Activated T-helper 1 cell treated with anti-CD3 and anti-CD28 coated beads, Interleukin-12 subunit alpha, Interleukin-12 subunit beta, Interleukin-2, Interleukin-4 antibody, amounts not matched to agents 30 ng/mL and 10 ng/mL and 1 ng/mL, durations not matched to agents 14 hours and 24 hours and 36 hours (primary cell): ENCODE data around the gene PNPLA2. TPM values are rescaled to one million over a fixed set of nuclear protein-coding genes. Genes with fewer than 3 reads are reported as not detected.

Experiments used
- DNase-seq: peaks from one replicate; pipeline ENCODE4 v3.0.0; 2021; ENCODE audit warnings: low spot score
- H3K27ac Mint-ChIP-seq: one replicate; pipeline ENCODE4 v1.8.0; 2021; ENCODE audit warnings: mild to moderate bottlenecking, mixed read lengths
- H3K27me3 Mint-ChIP-seq: one replicate; pipeline ENCODE4 v1.8.0; 2022; ENCODE audit warnings: mild to moderate bottlenecking, moderate library complexity, mixed read lengths; ENCODE audit not compliant: insufficient read depth
- H3K36me3 Mint-ChIP-seq: one replicate; pipeline ENCODE4 v1.8.0; 2021; ENCODE audit warnings: low read depth, mixed read lengths
- H3K4me1 Mint-ChIP-seq: one replicate; pipeline ENCODE4 v1.8.0; 2021; ENCODE audit warnings: low read depth, mixed read lengths
- H3K4me3 Mint-ChIP-seq: one replicate; pipeline ENCODE4 v1.8.0; 2021; ENCODE audit warnings: mild to moderate bottlenecking, moderate library complexity, mixed read lengths
- H3K9me3 Mint-ChIP-seq: one replicate; pipeline ENCODE4 v1.8.0; 2021; ENCODE audit warnings: mixed read lengths
- intact Hi-C: fragments of 100-400 bp; cut with micrococcal nuclease; formaldehyde crosslinking; loops from one replicate; pipeline ENCODE4 v1.15.1; 2024
- total RNA-seq: library from RNA; stranded (reverse); gene quantifications from 2 replicates; pipeline ENCODE4 v1.2.3, GENCODE V29; 2022

Gene PNPLA2
- total RNA-seq, 1 donor from 2014 or later = 63.3 TPM

DNA sequence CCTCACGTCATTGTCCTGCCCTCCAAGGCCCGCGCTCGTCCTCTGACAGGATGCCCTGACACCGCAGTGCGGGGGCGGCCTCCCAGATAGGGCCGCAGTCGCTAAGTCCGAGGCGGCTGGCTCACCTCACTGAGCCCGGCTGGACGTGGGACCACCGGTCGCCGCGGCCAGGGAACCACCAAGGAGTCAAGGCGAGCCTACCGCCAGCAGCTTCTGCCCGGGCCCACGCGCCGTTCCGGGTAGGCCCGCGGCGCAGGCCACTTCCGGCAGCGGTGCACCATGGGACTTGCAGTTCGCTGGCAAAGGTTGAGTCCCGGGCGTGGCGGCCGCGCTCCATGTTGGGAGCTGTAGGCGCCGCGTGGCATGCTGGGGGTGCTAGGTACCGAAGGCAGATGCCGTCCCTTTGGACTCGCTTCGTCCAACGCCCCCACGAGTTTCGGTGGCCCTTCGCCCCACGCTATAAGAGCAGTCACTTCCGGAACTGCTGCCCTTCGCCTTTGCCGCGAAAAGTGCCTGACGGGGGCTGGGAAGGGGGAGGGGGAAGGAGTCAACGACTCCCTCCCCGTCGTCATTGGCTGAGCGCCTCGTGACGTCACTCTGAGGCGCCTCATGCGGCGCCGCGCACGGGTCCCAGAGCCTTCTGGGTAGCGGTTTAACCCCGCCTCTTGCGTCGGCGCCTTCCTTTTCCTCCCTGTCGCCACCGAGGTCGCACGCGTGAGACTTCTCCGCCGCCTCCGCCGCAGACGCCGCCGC is 9.3 kb upstream of the PNPLA2 start, which contains the start of gene RPLP2:
Gene RPLP2 (plus strand): TSS at position 681 of the 753 bp plus-strand sequence. CDS start 268 bp downstream, outside the sequence.
- Mint-ChIP-seq H3K4me3 (peak within 1 kb of the TSS; percentile 92), H3K27ac (peak within 1 kb of the TSS; percentile 90), H3K27me3 (no peaks in the 10 kb centered on the region), H3K36me3 (peaks cover 29% of the 10 kb centered on the region), H3K4me1 (peaks cover 28% of the 10 kb centered on the region), H3K9me3 (no peaks in the 10 kb centered on the region)
- peak; percentile 97 for DNase-seq
- intact Hi-C loops = loop anchor here (1.0 to 5.0 kb wide), 7 partner anchors 10 to 602 kb away; partner anchors contain the start of genes BET1L, CHID1, POLR2L and RIC8A

DNA sequence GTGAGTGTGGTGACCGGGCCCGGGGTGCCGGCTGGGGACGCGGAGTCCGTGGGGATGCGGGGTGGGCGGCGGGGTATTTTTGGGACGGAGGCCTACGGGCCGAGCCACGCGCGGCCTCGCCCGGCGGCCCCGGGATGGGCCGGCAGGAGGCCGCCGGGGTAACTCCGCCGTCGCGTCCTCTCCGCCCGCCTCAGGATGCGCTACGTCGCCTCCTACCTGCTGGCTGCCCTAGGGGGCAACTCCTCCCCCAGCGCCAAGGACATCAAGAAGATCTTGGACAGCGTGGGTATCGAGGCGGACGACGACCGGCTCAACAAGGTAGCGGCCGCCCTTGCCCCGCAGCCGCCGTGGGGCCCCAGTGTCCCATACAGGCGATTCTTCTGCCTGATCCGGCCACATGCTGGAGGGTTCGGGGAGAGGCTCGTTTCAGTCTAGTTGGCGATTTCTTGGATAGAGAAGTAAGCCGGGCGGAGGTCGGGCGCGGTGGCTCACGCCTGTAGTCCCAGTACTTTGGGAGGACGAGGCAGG is 8.6 kb upstream of the PNPLA2 start:
- peak overlapping the region; percentile 90 for H3K27ac Mint-ChIP-seq
- H3K4me3 Mint-ChIP-seq = peak overlapping the region; percentile 92
- no peak for DNase-seq
- no peaks in the 10 kb centered on the region for H3K9me3 Mint-ChIP-seq
- no peaks in the 10 kb centered on the region for H3K27me3 Mint-ChIP-seq
- peaks cover 28% of the 10 kb centered on the region for H3K4me1 Mint-ChIP-seq
- H3K36me3 Mint-ChIP-seq = peaks cover 29% of the 10 kb centered on the region
- intact Hi-C loops = no loop called here

DNA sequence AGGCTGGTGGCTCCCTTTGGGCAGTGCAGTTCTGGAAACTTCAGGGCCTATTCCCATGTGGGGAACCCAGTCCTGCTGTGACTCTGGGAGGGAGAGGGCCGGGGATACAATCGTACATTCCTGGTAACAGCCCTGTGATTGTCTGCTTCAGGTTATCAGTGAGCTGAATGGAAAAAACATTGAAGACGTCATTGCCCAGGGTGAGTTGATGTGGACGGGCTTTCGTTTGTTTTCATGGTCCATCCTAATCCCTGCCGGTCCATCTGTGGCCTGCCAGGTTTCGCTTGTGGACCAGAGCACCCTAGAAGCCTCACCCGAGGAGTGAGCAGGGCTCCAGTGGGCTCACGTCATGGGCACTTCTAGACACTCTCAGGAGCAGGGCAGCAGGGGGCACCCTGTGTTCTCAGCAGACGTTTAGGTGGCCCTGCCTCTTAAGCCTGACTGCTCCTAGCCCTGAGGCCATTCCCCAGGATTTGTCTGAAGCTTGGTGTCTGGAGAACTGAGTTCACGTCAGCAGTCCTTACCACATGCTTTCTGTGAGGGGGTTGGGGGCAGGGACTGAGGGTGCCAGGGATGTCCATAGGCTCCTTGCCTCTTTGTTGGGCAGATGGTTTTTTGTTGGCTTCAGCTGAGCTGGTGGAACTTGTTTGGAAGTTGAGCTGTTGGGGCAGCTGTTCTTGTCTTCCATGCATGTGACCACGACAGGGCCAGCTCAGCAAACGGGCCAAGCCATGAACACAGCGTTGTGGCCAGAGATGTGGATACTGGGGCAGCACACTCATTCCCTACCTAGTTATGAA is 7.1 kb upstream of the PNPLA2 start:
- no peaks in the 10 kb centered on the region for H3K27me3 Mint-ChIP-seq
- peak overlapping the region; percentile 92 for H3K4me3 Mint-ChIP-seq
- peak overlapping the region; percentile 89 for H3K27ac Mint-ChIP-seq
- peaks cover 29% of the 10 kb centered on the region for H3K36me3 Mint-ChIP-seq
- peaks cover 28% of the 10 kb centered on the region for H3K4me1 Mint-ChIP-seq
- no peaks in the 10 kb centered on the region for H3K9me3 Mint-ChIP-seq
- intact Hi-C loops = no loop called here
- no peak for DNase-seq

DNA sequence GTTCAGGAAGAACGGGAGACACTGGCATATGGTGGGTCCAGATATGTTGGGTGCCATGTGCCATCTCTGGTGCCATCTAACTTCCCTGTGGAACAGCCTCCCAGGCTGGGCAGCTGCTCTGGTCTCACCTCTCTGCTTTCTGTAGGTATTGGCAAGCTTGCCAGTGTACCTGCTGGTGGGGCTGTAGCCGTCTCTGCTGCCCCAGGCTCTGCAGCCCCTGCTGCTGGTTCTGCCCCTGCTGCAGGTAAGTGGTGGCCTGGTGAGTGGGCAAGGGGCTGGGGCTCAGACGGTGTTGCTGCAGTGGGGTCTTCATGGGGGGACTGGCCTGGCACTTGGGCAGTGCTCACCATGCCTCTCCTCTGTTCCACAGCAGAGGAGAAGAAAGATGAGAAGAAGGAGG is 6.3 kb upstream of the PNPLA2 start:
- Mint-ChIP-seq H3K4me3 (peak overlapping the region; percentile 92), H3K36me3 (peaks cover 29% of the 10 kb centered on the region), H3K27me3 (no peaks in the 10 kb centered on the region), H3K9me3 (no peaks in the 10 kb centered on the region), H3K27ac (peak overlapping the region; percentile 34), H3K4me1 (peaks cover 28% of the 10 kb centered on the region)
- intact Hi-C loops = no loop called here
- no peak for DNase-seq

DNA sequence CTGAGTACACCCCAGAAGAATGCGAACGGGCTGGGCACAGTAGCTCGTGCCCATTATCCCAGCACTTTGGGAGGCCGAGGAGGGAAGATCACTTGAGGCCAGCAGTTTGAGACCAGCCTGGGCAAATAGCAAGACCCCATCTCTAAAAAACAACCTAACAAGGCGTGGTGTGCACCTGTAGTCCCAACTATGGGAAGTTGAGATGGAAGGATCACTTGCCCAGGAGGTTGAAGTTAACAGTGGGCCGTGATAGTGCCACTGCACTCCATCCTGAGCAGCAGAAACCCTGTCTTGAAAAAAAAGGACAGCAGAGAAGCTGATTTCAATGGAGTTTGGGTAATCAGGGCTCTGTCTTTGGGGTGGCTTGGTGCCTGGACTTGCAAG is 5.7 kb upstream of the PNPLA2 start:
- no peak overlapping the region for H3K4me3 Mint-ChIP-seq
- no peak for DNase-seq
- intact Hi-C loops = no loop called here
- H3K36me3 Mint-ChIP-seq = peaks cover 29% of the 10 kb centered on the region
- no peaks in the 10 kb centered on the region for H3K9me3 Mint-ChIP-seq
- no peaks in the 10 kb centered on the region for H3K27me3 Mint-ChIP-seq
- no peak overlapping the region for H3K27ac Mint-ChIP-seq
- H3K4me1 Mint-ChIP-seq = peaks cover 23% of the 10 kb centered on the region

DNA sequence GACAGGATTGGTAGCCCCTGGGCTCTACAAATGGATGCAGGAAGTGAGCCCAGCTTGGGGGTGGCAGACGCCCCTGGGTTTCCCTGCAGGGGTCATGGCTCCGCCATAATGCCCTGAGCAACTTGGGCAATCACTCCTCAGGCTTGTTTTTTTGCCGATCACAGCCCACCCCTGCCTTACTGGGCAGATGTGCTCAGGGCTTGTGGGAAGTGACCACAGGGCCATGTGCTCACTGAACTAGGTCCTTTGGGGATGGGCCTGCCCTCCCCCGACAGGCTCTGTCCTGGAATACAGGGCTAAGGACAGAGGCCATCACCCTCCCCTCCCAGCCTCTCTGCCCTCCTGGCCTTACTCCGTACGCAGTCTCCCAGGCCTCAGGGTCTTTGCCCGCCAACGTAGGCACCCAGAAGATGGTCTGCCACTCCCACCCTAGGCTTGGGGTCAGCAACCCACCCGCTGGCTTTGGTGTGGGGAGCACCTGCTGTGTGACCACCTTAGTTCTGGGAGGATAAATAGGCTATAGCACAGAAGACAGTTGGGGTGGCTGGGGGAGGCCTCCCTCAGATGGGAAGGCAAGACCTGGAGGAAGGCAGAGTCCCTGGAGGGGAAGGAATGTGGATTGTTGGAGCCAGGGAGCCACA is 5.1 kb upstream of the PNPLA2 start:
- Mint-ChIP-seq H3K4me1 (peaks cover 22% of the 10 kb centered on the region), H3K27ac (no peak overlapping the region), H3K4me3 (no peak overlapping the region), H3K27me3 (no peaks in the 10 kb centered on the region), H3K9me3 (no peaks in the 10 kb centered on the region), H3K36me3 (peaks cover 29% of the 10 kb centered on the region)
- no peak for DNase-seq
- intact Hi-C loops = no loop called here

DNA sequence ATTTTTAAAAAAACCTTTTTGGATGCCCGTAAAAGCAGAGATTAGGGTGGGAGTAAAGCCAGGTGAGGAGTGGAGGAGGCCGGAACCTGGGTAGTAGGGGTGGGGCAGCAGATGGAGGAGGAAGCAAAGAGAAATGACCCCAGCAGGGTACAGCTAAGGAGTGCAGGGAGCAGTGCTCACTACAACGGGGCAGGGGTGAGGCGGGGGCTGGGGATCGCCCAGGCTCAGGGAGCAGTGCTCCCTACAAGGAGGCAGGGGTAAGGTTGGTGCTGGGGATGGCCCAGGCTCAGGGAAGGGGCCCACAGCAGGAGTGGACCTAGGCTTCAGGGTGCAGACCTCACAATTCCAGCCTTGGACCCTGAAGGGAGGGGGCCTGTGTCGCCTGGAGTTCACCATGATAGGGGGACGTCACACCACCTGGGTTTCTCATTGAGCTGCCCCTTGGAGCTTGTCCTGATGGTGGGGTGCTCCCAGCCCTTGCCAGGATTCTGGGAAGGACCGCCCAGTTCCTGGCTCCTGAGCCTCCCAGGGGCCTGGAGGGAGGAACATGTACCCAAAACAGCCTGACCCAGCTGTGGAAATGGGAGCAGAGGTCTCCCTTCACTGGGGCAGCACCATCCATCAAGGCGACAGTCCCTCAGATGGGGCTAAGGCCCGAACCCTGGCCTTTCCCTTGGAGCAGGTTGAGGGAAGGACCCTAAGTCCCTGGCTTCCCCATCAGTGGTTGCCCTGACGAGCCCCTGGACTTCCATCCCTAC is 2.9 kb upstream of the PNPLA2 start:
- no peaks in the 10 kb centered on the region for H3K9me3 Mint-ChIP-seq
- H3K4me3 Mint-ChIP-seq = no peak overlapping the region
- no peaks in the 10 kb centered on the region for H3K27me3 Mint-ChIP-seq
- DNase-seq = no peak
- H3K36me3 Mint-ChIP-seq = peaks cover 23% of the 10 kb centered on the region
- intact Hi-C loops = no loop called here
- peaks cover 17% of the 10 kb centered on the region for H3K4me1 Mint-ChIP-seq
- no peak overlapping the region for H3K27ac Mint-ChIP-seq

DNA sequence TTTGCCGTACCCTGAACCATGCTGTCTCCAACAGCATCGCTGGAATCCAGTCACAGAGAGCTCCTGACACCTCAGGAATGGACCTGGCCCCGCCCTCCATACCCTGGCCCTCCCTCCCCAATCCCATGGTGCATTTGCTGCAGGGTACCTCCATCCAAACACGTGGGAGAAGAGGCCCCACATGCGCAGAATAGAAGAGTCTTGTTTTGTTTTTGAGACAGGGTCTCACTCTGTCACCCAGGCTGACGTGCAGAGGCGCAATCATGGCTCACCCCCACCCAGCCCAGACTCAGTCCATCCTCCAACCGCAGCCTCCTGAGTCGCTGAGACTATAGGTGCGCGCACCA is 2.3 kb upstream of the PNPLA2 start:
- Mint-ChIP-seq H3K4me1 (peaks cover 12% of the 10 kb centered on the region), H3K27me3 (no peaks in the 10 kb centered on the region), H3K4me3 (no peak overlapping the region), H3K36me3 (peaks cover 17% of the 10 kb centered on the region), H3K9me3 (no peaks in the 10 kb centered on the region), H3K27ac (no peak overlapping the region)
- intact Hi-C loops = no loop called here
- DNase-seq = no peak

DNA sequence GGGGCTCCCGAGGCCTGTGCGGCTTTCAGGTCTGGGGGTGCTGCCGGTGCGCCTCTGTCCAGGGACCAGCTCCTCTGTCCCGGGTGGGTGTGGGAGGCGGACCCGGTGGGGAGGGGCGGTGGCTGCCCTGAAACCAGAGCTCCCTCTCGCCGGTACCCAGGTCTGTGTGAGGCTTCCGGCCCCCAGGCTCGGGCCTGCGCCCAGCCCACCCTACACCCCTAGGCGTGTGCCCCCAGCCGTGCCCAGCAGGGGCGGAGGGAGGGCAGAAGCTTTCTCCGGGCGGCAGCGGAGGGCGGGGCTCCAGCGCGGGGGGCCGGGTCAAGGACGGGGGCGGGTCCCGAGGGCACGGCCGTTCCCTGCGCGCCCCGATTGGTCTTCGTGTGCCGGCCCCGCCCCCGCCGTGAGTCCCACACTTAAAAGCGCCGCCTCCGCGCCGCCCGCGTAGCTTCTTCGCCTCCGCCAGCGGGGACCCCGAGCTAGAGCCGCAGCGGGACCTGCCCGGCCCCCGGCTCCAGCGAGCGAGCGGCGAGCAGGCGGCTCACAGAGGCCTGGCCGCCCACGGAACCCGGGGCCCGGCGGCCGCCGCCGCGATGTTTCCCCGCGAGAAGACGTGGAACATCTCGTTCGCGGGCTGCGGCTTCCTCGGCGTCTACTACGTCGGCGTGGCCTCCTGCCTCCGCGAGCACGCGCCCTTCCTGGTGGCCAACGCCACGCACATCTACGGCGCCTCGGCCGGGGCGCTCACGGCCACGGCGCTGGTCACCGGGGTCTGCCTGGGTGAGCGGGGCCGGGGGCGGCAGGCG is 616 bp downstream of the PNPLA2 start:
- Mint-ChIP-seq H3K4me3 (peak overlapping the region; percentile 87), H3K27ac (no peak overlapping the region), H3K27me3 (no peaks in the 10 kb centered on the region), H3K4me1 (no peaks in the 10 kb centered on the region), H3K36me3 (no peaks in the 10 kb centered on the region), H3K9me3 (no peaks in the 10 kb centered on the region)
- DNase-seq = peak; percentile 86
- intact Hi-C loops = loop anchor here (1.0 kb wide), 3 partner anchors 8 to 23 kb away; partner anchors contain the start of genes CRACR2B and RPLP2

DNA sequence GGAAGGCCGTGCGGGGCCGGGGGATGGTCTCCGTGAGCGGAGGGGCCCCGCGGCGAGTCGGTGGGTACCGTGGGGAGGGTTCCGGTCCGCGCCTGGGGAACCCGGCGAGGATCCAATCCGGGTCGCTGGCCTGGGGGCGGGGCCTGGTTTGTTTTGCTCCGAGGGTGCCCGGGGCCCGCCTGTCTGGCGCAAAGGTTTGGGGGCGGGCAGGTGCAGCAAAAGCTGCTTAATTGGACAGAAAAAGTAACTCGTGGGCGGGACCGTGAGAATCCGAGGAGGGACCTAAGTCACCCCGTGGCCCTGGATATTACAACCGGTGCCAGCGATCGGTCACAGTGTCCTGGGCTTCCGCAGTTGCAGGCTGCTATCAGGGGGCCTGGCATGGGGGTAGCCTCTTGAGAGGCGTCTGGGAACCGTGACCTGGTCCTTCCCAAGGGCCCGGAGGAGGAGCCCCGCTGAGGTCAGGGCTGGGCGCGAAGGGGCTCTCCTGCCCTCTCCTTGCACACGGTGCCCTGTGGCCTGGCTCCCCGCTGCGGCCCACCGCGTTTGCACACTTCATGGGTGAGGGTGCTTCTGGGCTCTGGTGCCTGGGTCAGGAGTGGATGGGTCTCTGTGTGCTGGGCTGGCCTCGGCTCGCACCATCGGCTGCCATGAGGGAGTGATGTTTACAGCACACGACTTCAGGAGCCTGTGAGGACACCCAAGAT is 1.4 kb downstream of the PNPLA2 start:
- Mint-ChIP-seq H3K4me3 (peak overlapping the region; percentile 87), H3K27me3 (no peaks in the 10 kb centered on the region), H3K9me3 (no peaks in the 10 kb centered on the region), H3K36me3 (peaks cover 2% of the 10 kb centered on the region), H3K4me1 (no peaks in the 10 kb centered on the region), H3K27ac (peak overlapping the region; percentile 81)
- DNase-seq = peak; percentile 92
- intact Hi-C loops = loop anchor here (1.0 kb wide), 5 partner anchors 7 to 24 kb away; partner anchors contain the start of genes CD151, CRACR2B, POLR2L and RPLP2
